NK-92 (cell line): ENCODE results near the gene RALGAPA1.
"Not testable (repeated sequence)": the region's sequence is repeated elsewhere in the genome, so short reads cannot be mapped to it uniquely, and the experiment has no call there.

Experiments used
- DNase-seq: peaks from one replicate; lab custom pipeline; 2025; ENCODE audit not compliant: unreplicated experiment; lab: John Stamatoyannopoulos, UW

The RALGAPA1 gene

GRCh38 chr14:35808638-35809563, at the start of gene RALGAPA1:
Gene RALGAPA1, minus strand, starts transcription at chr14:35809295. Its CDS starts 460 bp downstream, at chr14:35808835.
- DNase-seq = peak; percentile 85

DNA sequence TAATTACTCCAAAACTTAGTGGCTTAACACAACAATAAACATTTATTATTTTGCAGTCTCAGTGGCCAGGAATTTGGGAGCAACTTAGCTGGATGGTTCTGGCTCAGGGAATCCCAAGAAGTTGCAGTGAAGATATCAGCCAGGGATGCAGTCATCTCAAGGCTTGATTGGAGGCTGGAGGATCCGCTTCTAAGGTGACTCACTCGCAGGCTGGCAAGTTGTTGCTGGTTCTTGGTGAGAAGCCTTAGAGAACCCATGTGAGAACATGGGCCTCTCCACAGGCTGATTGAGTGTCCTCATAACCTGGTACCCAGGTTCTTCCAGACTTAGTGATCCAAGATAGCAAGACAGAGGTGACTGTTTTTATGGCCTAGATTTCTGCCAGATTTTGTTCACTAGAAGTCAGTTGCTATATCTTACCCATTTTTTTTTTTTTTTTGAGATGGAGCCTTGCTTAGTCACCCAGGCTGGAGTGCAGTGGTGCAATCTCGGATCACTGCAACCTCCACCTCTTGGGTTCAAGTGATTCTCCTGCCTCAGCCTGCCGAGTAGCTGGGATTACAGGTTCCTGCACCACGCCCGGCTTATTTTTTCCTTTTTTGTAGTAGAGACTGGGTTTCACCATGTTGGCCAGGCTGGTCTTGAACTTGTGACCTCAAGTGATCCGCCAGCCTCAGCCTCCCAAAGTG, 49.6 kb upstream of the RALGAPA1 start:
- no peak for DNase-seq

- DNase-seq = no peak
Measured at GRCh38 chr14:35855876-35856481, 46.9 kb upstream of the RALGAPA1 start.

- DNase-seq = no peak
Measured at GRCh38 chr14:35854696-35855270, 45.7 kb upstream of the RALGAPA1 start.

DNA sequence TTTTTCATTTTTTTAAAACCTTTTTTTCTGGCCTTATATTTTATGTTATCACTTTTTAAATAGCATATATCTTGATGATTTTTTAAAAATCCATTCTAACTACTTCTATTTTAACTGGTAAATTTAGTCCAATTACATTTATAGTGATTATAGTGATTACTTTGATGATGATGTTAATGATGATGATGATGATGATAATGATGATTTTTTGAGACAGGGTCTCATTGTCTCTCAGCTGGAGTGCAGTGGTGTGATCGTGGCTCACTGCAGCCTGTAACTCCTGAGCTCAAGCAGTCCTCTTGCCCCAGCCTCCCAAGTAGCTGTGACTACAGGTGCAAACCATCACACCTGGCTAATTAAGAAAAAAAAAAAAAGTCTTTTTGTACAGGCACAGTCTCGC, 44.1 kb upstream of the RALGAPA1 start:
- DNase-seq = no peak

- DNase-seq = no peak
Measured at GRCh38 chr14:35851823-35852222, 42.7 kb upstream of the RALGAPA1 start.

DNA sequence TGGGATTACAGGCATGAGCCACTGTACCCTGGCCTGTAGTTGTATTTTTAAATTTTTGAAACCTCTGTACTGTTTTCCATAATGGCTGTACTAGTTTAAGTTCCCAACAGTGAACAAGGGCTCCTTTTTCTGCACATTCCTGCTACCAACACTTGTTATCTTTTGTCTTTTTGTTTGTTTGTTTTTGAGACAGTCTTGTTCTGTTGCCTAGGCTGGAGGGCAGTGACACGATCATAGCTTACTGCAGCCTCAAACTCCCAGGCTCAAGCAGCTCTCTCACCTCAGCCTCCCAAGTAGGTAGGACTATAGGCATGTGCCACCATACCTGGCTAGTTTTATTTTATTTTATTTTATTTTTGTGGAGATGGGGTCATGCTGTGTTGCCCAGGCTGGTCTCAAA, 40.0 kb upstream of the RALGAPA1 start:
- no peak for DNase-seq

- no peak for DNase-seq
Measured at GRCh38 chr14:35847636-35848035, 38.5 kb upstream of the RALGAPA1 start.

- no peak for DNase-seq
Measured at GRCh38 chr14:35844494-35844893, 35.4 kb upstream of the RALGAPA1 start.

DNA sequence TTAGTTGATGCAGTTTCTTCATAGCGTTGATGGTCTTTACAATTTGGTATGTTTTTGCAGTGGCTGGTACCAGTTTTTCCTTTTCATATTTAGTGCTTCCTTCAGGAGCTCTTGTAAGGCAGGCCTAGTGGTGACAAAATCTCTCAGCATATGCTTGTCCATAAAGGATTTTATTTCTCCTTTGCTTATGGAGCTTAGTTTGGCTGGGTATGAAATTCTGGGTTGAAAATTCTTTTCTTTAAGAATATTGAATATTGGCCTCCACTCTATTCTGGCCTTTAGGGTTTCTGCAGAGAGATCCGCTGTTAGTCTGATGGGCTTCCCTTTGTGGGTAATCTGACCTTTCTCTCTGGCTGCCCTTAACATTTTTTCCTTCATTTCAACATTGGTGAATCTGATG, 33.1 kb upstream of the RALGAPA1 start:
- DNase-seq = not testable (repeated sequence)

GRCh38 chr14:35841704-35842103, 32.6 kb upstream of the RALGAPA1 start:
- not testable (repeated sequence) for DNase-seq

DNA sequence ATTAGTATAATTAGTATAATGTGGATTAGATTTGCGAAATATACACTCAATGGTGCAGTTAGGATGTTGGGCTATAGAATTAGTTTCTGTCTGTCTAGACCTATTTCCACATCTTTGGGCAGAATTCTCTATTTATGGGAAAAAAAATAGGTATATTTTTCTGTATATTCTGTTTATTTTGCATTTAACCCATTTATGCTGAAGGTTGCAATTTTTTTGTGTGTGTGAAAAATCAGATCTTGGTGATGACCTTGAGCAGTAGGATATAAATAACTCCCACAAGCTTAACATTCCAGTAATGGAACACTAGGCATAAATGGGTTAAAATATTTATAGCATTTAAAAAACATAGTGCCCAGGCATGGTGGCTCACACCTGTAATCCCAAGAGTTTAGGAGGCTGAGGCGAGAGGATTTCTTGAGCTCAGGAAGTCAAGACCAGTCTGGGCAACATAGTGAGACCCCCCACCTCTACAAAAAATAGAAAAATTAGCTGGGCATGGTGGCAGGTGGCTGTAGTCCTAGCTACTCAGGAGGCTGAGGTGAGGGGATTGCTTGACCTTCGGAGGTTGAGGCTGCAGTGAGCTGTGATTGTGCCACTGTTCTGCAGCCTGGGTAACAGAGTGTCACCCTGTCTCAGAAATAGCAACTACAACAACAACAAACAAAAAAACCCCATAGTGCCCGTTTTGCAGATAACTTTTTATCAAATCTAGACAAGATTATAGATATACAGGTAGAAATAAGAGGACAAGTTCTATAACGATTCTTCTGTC, 26.3 kb upstream of the RALGAPA1 start:
- no peak for DNase-seq

DNA sequence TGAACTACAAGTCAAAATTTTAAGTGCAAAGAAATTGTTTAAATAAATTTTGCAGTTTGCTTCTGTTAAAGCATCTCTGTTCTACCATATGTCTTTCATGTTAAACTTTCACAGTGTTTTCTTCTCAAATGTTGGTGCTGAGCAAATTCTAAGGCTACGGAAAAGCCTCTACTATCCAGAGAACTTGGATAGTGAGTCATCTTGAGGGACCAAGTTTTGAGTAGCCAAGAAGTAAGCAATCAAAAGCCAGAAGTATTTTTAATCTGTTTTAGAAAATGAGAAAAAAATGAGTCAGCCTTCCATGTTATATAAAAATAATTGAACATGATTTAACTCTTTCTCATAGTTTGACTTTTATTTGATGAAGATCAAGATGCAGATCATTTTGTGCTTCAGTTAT, 20.4 kb upstream of the RALGAPA1 start:
- no peak for DNase-seq

DNA sequence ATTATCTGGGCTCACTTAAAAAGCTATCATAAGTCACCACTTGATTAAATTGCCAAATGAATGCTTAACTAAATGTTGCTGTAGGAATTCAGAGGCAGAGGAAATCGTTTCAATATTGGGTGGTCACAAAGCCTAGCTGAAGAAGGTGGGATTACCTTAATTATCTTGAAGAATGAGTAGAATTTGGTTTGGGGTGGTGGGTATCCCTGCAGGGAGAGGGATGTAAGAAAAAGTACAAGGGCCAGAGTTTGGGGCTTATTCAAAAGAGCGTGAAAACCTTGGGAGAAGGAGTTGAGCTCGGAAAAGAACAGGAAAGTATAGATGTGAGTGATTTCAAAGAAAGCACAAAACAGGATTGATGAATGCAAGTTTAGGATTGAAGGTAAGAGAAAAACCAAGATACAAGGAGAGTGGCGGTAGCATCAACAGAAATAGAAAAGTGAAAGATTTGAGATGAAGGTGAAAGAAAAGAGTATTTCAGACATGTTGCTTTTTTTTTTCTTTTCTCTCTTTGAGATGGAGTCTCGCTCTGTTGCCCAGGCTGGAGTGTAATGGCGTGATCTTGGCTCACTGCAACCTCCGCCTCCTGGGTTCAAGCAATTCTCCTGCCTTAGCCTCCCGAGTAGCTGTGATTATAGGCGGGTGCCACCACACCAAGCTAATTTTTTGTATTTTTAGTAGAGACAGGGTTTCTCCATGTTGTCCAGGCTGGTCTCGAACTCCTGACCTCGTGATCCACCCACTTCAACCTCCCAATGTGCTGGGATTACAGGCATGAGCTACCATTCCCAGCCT, 18.8 kb upstream of the RALGAPA1 start:
- DNase-seq = no peak

- DNase-seq = no peak
Measured at GRCh38 chr14:35826952-35827416, 17.9 kb upstream of the RALGAPA1 start.

- DNase-seq = peak; percentile 90
Measured at GRCh38 chr14:35826218-35826951, 17.3 kb upstream of the RALGAPA1 start, which contains the start of gene BRMS1L. Gene BRMS1L, plus strand, starts transcription at chr14:35826338. Its CDS starts 179 bp downstream, at chr14:35826517.

DNA sequence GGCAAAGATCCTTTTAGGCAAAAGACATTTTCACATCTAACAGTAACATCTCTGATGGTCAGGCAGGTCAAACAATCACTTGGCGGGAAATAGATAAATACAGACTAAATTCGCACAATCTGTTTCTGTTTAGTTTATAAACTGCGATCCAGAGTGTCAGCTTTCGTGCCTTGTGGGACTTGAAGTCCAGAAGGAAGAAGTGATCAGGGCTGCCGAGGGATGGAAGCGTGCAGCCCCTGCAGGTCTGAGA, 16.8 kb upstream of the RALGAPA1 start:
- no peak for DNase-seq

DNA sequence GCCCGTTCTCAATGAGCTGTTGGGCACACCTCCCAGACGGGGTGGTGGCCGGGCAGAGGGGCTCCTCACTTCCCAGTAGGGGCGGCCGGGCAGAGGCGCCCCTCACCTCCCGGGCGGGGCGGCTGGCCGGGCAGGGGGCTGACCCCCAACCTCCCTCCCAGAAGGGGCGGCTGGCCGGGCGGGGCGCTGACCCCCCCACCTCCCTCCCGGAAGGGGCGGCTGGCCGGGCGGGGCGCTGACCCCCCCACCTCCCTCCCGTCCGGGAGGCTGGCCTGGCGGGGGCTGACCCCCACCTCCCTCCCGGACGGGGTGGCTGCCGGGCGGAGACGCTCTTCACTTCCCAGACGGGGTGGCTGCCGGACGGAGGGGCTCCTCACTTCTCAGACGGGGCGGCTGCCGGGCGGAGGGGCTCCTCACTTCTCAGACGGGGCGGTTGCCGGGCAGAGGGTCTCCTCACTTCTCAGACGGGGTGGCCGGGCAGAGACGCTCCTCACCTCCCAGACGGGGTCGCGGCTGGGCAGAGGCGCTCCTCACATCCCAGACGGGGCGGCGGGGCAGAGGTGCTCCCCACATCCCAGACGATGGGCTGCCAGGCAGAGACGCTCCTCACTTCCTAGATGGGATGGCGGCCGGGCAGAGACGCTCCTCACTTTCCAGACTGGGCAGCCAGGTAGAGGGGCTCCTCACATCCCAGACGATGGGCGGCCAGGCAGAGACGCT, 15.5 kb upstream of the RALGAPA1 start:
- not testable (repeated sequence) for DNase-seq

DNA sequence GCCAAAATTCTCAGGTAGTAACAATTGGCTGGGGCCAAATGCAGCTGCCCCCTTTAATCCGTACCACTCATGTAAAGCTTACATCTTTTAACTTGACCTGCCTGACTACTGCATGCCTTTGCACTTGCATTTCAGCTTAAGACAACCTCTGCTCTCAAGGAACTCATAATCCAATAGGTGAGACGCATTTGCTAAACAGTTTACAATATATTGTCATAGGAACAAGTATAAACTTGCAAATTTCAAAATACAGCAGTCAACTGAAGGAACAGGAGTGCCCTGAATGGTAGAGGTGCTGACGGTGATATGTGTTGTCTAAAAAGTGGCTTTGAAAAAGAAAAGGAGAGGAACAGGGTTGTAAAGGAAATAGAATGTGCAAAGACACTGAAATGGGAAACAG, 13.4 kb upstream of the RALGAPA1 start:
- DNase-seq = no peak
